Kidney tubule cell (primary cell): ENCODE results near the gene AMIGO2.
A peak's percentile ranks its signal among the peaks of the same experiment; 100 is the strongest.
"Not testable (repeated sequence)": the region's sequence is repeated elsewhere in the genome, so short reads cannot be mapped to it uniquely, and the experiment has no call there.

ENCODE experiments used
- DNase-seq: peaks from one replicate; pipeline ENCODE4 v3.0.0-alpha.2; 2018; ENCODE audit warnings: low spot score

The AMIGO2 gene, protein sequence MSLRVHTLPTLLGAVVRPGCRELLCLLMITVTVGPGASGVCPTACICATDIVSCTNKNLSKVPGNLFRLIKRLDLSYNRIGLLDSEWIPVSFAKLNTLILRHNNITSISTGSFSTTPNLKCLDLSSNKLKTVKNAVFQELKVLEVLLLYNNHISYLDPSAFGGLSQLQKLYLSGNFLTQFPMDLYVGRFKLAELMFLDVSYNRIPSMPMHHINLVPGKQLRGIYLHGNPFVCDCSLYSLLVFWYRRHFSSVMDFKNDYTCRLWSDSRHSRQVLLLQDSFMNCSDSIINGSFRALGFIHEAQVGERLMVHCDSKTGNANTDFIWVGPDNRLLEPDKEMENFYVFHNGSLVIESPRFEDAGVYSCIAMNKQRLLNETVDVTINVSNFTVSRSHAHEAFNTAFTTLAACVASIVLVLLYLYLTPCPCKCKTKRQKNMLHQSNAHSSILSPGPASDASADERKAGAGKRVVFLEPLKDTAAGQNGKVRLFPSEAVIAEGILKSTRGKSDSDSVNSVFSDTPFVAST

DNA sequence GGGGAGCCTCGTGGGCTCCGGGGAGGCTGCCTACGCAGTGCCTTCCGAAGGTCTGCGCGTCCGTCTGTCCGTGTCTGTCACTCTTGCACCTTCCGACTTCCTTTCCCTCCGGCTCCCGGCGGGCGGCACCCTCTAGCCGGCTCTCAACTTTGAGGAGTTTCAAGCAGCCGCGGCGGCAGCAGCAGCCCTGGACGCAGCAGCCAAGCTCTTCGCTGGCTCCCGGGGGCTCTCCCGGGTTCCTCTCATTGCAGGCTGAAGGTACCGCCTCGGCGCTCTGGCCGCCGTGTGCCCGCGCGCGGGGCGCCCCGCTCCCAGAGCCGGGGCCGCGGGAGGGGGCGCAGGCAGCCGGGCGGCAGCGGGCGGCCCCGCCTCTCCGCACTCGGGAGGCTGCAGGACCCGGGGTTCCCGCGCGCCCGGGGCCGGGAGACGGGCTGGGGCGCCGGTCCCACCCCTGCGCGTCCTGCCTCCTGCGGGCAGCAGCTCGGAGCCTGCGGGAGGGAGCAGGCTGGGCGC, at the start of gene AMIGO2, which contains the start of gene PCED1B:
Gene AMIGO2 (minus strand): TSS at position 492 of the 513 bp plus-strand sequence. CDS start 957 bp downstream, outside the sequence.
Gene PCED1B (plus strand): TSS at position 154 of the 513 bp plus-strand sequence. CDS start 155,443 bp downstream, outside the sequence.
- DNase-seq = peak; percentile 82

DNA sequence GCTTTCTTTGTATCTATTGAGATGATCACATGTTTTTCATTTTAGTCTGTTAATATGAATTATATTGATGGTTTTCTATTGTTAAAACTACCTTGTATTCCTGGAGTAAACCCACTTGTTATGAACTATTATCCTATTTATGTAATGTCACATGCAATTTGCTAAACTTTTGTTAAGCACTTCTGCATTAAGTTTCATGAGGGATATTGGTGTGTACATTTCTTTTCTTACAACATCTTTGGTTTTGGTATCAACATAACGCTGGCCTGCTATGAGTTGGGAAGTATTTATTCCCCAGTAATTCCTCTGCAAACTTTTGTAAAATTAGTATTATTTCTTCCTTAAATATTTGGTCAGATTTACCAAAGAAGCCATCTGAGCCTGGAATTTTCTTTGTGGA, 46.5 kb upstream of the AMIGO2 start:
- DNase-seq = no peak

DNA sequence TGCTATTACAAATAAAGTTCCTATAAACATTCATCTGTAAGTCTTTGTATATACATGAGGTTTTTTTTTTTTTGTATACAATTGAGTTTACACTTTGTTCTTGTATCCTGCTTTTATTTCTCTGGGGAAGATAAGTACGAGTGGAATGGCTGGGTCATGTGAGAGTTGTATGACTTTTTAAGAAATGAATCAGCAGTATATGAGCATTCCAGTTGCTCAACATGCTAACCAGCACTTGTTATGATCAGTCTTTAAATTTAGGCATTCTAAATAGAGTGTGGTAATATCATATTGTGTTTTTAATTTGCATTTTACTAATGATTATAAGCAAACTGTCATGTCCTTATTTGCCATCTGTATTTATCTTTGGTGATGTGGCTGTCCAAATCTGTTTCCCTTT, 44.7 kb upstream of the AMIGO2 start:
- no peak for DNase-seq

DNA sequence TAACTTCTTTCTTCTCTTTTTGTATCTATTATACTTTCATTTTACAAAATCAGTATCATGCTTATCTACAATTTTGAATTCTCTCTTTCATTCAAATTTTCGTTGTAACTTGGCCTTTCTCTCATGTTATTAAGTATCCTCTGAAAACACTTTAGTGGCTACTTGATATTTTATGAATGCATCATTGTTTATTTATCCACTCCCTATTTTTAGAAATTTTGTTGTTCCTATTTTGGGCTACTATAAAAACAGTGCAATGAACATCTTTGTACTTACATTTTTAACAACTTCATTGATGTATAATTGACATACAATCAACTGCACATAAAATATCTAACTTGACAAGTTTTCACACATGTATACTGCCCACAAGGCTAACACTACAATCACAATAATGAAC, 44.0 kb upstream of the AMIGO2 start:
- no peak for DNase-seq

DNA sequence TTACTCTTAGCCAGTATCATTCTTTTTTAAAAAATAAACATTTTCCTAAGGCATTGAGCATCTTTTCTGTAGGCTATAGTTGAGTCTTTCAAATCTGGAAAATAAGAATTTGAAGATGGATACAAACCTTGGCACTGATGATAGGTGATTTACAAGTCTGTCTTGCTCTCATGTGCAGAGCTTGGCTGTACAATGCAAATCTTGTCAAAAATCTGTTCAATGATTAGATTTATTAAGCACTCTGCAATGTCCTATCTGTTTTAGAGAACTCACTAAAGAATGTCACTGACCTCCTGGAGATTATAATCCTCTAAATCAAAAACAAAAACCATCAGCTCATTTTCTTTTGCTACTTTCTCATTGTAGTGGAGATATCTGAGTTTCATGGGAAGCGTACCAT, 42.8 kb upstream of the AMIGO2 start:
- DNase-seq = no peak

DNA sequence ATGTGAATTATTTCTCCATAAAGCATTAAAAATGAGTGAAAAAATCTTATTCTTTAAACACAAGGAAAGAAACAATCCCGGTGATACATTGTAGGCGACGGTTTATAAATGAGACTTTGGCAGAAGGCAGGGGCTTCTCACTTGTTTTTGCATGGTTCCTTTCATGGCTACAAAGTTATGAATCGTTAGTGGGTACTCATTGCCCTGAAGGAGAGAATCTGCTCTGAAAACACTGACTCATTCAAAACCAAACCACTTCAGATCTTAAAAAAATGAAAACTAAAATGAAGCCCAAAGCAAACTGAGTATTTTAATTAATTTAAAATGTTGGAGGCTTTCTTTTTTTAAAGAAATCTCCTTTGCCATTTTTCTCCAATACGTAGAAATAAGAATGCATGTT, 41.4 kb upstream of the AMIGO2 start:
- no peak for DNase-seq

DNA sequence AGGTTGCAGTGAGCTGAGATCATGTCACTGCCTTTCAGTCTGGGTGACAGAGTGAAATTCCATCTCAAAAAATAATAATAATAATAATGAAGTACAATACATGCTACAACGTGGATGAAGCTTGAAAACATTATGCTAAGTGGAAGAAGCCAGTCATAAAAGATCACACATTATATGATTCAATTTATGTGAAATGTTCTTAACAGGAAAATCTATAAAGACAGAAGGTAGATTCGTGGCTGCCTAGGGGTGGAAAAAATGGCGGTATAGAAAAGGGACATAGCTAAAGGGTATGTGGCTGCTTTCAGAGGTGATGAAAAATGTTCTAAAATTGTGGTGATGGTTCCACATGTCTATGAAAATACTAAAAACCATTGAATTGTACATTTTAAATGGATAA, 41.0 kb upstream of the AMIGO2 start:
- no peak for DNase-seq

DNA sequence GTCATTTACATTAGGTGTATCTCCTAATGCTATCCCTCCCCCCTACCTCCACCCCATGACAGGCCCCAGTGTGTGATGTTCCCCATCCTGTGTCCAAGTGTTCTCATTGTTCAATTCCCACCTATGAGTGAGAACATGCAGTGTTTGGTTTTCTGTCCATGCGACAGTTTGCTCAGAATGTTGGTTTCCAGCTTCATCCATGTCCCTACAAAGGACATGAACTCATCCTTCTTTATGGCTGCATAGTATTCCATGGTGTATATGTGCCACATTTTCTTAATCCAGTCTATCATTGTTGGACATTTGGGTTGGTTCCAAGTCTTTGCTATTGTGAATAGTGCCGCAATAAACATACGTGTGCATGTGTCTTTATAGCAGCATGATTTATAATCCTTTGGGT, 37.5 kb upstream of the AMIGO2 start:
- DNase-seq = not testable (repeated sequence)

DNA sequence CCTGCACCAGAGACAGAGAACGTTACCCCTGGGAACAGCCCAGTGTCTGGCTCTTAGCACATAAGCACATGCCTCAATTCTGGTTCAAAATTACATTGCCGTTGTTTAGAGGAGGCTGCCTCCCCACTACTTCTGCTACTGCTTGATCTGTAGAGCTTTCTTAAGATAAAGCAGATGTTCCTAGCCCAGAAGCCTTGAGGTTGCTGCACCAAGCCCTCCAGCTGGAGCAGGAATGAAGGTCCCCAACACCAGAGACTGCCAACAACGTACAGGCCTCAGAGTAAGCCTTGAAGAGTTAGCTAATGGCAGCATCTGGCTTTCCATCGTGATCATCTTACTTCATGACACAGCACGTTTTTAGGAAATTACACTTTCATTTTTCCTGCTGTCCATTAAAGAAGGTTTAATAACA, 34.7 kb upstream of the AMIGO2 start:
- no peak for DNase-seq

DNA sequence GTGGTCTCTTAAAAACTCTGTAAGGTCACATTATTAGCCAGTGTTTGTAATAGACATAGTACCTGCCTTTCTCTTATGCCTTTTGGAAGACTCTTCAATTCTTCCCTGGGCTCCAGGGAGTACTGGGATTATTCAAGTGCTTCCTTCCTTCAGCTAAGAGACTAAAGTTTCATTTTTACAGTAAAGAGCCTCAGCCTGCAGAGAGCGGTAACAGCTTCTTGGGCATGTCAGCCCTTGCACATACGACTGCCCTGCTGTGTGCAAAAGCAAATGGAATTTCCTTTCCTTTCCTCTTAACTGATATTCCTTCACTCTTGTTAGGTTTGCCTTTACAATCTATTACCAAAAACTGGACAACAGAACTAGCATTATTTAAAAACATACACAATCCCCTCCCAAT, 32.9 kb upstream of the AMIGO2 start:
- no peak for DNase-seq

DNA sequence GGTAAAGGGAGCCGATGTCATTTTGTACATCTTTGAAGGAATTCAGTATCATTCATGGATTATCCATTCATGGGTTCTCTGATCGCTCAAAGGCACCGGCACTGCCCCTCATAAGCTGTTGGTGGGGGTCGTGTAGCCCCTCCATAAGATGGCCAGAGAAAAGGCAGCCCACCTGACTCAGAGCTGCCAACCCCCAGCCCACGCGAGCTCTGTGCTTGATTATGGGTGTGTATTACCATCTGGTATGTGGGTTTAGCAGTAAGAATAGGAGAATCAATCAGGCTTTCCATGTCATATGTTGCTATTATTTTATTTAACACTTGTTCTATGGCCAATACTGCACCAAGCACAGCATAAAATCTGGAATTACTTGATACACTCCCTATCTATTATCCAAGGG, 32.1 kb upstream of the AMIGO2 start:
- no peak for DNase-seq

DNA sequence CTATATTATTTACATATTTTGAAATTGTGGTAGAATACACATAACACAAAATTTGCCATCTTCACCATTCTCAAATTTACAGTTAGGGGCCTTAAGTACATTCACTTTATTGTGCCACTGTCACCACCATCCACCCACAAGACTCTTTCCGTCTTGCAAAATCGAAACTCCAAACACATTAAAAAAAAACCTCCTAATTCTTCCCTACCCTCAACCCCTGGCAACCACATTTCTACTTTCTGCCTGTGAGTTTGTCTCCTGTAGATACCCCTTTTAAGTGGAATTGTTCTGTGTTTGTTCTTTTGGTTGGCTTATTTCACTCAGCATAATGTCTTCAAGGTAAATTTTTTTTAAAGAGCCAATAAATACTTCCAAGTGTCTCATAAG, 31.6 kb upstream of the AMIGO2 start:
- DNase-seq = no peak

DNA sequence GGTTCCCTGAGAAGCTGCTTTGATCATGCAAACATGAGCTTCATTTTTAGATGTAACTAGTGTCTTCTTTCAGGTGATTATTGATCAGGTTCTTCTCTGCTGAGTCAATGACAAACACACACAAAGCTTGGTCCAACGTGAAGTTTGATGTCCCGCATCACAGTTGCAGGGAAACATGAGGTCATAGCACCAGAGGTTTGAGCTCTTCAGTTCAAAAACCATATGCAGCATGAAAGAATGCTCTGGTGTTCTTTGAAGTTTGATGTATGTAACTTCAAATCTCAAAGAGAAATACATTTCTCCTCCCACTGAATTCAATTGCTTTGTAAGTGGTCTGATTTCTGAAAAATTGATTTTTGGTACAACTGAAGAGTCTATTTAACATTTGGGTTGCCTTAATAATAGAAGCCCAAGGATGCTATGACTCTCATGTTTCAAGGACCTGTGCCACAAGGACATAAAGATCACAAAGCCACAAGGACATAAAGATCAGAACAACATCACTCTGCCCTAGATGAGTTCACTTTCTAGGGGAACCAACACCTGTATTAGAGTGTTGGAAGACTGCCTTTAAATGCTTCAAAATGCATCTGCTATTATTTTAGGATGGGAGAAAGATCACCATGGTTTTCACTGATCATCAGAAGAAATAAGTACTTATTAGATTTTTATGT, 31.1 kb upstream of the AMIGO2 start:
- DNase-seq = no peak

DNA sequence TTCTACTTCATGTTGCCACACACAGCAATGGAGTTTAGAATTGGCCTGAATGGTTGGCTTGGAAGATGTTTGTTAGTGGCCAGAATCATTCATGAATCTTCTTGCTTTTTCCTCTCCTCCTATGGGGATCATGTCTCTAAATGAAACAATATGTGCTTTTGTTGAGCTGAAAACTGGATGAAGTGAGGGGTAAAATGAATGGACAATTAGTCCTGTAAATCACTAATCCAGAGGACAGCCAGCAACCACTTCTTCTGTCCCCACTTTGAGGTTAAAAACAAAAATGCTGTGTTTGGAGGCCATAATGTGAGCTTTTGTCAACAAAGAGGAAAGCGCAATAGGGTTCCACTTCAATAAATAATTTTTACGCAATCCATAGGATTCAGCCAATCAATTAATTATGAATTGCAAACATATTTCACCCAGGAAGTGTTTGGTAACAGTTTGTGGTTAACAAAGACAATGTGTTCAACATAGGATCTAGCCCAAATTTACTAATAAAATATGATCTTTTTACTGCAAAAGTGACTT, 30.3 kb upstream of the AMIGO2 start:
- no peak for DNase-seq

DNA sequence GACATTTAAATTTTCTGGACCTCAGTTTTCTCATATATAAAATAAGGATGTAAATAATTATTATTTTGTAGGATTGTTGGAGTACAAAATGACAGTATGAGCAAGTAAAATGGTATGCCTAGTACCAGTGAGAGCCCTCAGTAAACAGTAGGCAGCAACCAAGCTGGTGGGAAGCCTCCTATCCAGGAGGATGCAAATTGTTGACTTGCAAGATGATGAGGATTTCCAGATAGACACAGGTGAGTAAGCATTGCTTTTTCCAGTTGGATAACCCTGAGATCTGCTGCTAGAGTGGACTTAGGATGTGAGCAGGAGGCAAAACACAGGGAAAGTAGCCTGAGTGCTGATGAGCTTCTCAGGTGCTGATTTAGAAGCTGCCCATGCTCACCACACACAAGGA, 28.2 kb upstream of the AMIGO2 start:
- DNase-seq = peak; percentile 42

DNA sequence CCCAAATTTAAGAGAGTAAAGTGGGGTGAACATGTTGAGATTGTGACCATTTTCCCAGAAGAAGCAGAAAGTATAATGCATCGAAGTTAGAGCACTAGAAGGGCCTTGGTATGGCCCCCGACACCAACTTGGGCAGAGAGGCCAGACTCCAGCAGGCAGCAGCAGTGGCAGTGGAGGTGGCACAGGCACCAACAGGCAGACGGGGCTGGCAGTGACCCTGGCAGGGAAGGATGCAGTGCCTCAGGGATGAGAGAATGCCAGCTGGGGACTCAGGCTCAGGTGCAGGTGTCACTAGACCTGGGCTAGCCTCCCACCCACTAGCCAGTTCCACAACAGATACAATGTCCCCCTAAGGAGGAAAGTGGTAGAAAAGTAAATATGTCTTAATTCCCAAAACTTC, 27.7 kb upstream of the AMIGO2 start:
- no peak for DNase-seq

DNA sequence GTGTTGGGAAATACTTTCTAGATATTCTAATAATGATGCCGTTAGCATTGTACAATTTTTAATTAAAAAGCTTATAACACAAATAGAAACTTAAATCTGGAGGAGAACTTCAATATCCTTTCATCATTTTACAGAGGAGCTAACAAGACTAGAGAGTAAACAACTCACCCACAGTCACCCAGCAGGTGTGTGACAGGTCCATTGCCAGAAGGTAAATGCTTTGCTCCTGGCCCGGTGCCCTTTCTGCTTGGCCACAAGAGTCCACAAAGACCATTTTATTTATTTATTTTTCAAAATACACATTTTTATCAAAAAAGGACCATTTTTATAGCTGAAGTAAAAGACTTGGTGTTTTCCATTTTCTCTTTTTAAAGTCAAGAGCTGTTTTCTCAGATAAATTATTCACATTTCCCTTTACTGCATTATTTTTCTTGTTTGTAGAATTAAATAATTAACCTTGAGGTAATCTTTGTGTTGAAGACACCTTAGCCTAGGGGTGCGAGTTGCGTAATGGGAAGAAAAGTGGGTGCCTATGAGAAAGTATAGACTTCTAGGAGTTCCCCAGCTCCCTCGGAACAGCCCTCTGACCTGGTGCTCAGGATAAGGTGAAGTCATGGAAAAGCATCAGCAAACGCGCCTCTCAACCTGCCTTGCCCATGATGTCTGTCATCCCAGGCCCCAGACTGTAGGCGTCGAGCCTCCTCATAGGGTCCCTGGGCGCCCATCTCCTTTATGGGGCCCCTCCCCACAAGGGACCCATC, 26.3 kb upstream of the AMIGO2 start:
- DNase-seq = no peak

DNA sequence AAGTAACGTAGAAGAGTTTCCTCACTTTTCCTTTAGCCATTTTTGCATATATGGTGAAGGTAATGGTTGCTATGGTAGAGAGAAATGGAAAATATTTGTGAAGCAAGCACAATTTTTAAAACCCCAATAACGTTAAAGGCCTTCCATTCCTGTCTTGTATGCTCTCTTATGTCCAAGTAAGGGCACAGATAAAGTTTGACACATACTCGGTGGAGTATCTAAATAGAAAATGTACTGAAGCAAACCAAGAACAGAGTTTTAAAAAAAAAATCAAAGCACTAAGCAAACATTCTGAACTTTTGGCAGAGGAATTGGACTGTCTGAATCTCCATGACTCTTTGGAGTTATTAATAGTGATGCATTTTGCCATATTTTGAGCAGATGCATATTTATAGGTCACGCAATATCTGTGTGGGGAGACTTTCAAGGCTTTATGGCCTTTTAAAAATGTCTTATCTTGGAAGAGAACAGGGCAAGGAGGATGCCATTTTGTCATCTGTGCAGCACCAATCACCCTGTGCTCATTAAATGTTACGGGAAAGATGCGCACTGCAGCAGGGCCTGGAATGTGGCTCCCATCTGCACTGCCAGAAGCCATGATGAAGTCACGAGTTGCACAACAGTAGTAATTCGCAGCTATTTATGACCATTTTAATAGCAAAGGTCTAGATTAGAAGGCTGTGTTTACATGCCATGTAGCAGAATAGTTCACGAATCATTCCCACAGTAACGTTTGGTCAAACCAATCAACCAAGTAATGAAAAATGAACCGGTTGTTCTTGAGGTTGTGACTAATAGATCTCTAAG, 23.3 kb upstream of the AMIGO2 start:
- DNase-seq = peak; percentile 83

DNA sequence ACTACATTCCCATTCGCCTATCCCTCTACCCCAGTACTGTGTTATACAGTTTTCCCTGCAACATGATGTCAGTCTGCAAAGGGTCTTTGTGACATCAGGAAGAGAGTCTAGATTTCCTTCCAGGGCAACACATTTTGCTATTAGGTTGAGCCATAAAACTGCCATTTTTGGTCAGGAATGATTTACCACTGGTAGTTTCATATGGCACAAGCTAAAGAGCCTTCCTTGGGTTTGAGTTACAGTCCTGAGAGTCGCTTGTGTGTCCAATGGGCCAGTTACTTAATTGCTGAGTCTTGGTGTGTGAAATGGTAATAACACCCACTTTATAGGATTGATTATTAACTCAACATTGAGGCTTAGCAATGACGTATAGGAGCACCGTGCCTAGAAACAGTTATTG, 22.6 kb upstream of the AMIGO2 start:
- DNase-seq = peak; percentile 26

DNA sequence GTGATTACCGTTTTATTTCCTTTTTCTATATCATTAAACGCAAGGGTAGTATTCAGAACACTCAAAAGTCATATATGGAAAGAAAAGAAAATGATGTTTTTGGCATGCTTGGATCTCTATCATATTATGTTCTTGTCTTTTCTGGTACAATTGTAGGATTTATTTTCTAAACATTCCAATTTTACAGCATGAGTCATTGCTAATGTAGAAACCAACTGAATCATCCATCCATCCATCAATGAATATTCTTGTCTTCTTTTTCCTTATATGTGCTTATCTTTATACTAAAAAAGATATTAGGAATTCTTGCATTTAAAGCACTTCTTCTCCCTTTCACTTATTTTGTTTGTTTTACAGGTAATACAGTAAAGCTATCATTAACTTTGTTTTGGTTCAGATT, 20.4 kb upstream of the AMIGO2 start:
- no peak for DNase-seq

DNA sequence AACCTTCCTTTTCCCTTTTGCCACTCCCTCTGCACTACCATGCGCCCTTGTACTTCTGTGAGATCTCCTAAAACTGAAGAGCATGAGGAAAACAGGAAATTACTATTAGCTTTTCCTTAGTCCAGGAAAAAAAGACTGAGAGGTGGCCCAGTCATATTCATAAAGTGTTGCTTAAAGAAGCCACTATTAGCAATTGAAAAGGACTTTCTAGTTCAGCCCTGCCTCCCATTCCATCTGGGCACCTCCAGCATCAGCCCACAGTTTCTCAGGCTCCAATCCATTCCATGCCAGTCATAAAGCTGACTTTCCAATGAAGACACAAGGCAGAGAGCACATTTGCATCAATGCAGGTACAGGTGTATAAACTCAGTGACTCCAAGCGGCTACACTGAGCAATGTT, 19.9 kb upstream of the AMIGO2 start:
- DNase-seq = no peak
